WTC11 (cell line): ENCODE measurements around the gene RUVBL2.

Experiments
- USF2 ChIP-seq: sonication (generic); formaldehyde crosslinking; IDR thresholded peaks from 2 replicates; pipeline ENCODE4 v1.8.1; 2023; ENCODE audit warnings: mild to moderate bottlenecking, missing genetic modification reagents, moderate library complexity
- TF ChIP-seq, protein P1 (sequence below): fragments of 200-600 bp; IDR thresholded peaks from 2 replicates; pipeline ENCODE4 v1.8.0; 2022; ENCODE audit warnings: antibody characterized with exemption
- TF ChIP-seq, protein P2 (sequence below): sonication (generic); formaldehyde crosslinking; IDR thresholded peaks from 2 replicates; pipeline ENCODE4 v1.8.0; 2022; ENCODE audit warnings: mild to moderate bottlenecking, missing genetic modification reagents

DNA sequence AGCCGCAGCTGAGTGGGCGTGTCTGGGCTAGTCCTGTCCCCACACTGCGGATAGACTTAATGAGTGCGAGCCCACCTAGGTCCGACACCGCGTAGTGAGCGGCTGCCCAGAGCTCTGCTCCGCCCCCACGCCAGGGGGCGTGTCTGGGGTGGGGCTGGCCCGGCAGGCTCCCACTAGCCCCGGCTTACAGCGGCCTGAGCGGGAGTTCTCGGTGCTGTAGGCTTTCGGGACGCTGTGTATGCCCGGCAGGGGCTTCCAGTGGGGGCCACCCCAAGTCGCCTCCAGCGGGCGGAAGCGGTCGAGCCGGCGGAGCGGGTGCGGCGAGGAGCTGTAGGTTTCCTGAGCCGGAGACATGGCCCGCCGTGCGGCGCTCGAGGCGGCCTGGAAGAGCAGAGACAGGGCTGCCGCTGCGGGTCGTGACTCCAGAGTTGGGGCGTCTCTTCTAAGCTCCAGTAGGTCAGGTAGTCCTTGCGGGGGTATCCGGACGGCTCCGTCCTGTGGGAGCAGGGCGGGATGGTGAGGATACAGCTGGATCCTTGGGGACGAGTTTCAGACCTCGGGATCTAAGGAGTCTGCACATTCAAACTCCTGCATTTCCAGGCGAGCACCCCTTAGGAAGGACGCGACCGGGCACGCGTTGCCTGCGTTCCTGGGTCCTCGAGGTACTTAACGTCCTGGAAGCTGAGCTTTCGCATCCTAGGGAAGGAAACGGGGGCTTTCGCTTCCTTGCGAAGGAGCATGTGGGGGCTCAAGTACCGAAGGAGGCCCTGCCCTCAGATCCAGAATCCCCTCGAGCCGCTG, 62.6 kb downstream of the RUVBL2 start:
- TF ChIP-seq, protein P1, sequence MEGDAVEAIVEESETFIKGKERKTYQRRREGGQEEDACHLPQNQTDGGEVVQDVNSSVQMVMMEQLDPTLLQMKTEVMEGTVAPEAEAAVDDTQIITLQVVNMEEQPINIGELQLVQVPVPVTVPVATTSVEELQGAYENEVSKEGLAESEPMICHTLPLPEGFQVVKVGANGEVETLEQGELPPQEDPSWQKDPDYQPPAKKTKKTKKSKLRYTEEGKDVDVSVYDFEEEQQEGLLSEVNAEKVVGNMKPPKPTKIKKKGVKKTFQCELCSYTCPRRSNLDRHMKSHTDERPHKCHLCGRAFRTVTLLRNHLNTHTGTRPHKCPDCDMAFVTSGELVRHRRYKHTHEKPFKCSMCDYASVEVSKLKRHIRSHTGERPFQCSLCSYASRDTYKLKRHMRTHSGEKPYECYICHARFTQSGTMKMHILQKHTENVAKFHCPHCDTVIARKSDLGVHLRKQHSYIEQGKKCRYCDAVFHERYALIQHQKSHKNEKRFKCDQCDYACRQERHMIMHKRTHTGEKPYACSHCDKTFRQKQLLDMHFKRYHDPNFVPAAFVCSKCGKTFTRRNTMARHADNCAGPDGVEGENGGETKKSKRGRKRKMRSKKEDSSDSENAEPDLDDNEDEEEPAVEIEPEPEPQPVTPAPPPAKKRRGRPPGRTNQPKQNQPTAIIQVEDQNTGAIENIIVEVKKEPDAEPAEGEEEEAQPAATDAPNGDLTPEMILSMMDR, result peak; percentile 19; the same call in 1 of the 2 replicates
- TF ChIP-seq, protein P2, sequence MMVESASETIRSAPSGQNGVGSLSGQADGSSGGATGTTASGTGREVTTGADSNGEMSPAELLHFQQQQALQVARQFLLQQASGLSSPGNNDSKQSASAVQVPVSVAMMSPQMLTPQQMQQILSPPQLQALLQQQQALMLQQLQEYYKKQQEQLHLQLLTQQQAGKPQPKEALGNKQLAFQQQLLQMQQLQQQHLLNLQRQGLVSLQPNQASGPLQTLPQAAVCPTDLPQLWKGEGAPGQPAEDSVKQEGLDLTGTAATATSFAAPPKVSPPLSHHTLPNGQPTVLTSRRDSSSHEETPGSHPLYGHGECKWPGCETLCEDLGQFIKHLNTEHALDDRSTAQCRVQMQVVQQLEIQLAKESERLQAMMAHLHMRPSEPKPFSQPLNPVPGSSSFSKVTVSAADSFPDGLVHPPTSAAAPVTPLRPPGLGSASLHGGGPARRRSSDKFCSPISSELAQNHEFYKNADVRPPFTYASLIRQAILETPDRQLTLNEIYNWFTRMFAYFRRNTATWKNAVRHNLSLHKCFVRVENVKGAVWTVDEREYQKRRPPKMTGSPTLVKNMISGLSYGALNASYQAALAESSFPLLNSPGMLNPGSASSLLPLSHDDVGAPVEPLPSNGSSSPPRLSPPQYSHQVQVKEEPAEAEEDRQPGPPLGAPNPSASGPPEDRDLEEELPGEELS, result 0 out of 2 replicates have a peak, but pooled peaks have one; percentile 47
- no peak for TF ChIP-seq USF2 (CRISPR knock-in tag)
